Glomerular visceral epithelial cell (primary cell): ENCODE measurements around the gene PAFAH1B1.

Experiments used
- DNase-seq: peaks from one replicate; pipeline ENCODE4 v3.0.0-alpha.2; 2016; ENCODE audit errors: extremely low spot score

Gene PAFAH1B1

DNA sequence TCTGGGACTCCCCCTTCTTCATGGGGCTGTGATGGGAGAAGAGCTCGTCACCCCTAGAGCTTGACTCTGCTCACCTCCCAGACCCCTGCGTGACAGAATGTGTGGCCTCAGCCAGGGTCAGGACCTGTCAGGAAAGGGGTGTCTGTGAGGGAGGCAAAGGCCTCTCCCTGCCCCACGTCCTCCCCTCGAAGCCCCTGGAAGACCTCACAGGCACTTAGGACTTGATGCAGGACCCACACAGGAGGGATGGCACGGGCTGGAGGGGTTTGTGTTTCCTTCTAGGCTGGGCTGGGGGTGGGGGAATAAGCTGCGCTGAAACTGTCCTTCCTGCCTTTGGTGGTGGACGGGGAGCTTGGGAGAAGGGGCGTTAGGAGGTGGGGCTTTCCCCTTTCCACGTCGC, 129.2 kb downstream of the PAFAH1B1 start:
- DNase-seq = no peak

DNA sequence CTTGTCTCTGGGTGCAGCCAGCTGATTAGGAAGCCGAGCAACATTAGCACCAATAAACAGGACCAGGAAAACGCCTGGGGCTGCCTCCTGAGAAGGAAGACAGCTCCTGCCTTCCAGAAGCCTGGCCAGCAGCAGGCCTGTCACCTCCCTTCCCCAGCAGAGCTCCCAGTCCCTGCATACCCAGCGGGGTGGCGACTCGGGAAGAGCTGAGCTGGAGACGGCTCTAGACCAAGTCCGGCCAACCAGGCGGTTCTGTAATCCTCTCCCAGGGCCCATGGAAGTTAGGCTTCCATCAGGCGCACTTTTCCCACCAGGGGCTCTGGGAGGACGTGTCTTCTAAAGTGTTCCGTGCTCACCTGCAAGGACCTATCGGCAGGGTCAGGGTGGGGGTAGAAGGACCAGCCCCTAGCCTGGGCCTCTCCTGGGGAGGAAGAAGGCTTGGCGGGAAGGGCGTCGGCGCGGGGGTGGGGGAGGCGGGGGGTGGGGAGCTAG, 130.1 kb downstream of the PAFAH1B1 start:
- no peak for DNase-seq

- no peak for DNase-seq
Observed at GRCh38 chr17:2723997-2724783, 130.7 kb downstream of the PAFAH1B1 start.

GRCh38 chr17:2724784-2725164, 131.3 kb downstream of the PAFAH1B1 start:
- peak; percentile 15 for DNase-seq

DNA sequence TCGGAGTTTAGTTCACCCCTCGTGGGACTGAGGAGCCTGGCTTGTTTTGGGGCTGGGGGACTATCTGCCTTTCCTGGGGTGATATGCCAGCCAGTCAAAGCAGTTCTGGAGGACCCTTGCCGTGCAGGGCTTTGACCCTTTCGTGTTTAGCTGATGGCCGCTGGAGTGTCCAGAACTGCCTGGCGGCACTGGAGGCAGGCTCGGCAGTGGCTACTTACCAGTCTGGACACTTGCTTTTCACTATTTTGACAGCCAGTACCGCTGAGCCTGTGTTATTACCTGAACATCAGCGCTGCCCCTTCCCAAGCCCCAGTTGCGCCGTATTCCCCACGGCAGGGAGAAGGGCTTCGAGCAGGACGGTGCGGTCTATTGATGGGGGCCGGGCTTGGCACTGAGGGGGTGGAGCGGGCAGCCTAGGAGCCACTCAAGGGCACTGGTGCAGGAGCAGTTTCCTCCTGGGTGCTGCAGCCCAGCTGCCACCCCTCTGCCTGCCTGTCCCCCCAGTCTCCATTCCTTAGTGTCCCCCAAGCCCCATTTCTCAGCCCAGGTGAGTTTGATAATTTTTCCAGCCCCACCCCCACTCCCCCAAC, 137.4 kb downstream of the PAFAH1B1 start:
- DNase-seq = no peak

DNA sequence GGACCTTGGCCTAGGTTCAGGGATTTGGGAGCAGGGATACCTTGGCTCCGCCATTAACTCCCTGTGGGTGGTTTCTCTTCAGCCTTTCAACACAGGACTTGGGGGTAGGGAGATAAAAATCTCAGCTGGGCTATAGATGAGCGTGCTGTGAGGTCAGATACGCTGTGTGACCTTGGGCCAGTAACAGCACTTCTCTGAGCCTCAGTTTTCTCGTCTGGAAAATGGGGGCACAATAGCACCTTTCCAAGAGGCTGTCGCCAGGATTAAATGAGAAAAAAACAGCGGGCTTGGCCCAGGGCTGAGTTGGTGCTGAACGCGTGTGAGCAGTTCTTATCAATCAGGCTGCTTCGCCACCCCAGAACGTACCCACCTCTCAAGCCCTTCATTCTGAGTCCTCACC, 138.4 kb downstream of the PAFAH1B1 start:
- DNase-seq = no peak

DNA sequence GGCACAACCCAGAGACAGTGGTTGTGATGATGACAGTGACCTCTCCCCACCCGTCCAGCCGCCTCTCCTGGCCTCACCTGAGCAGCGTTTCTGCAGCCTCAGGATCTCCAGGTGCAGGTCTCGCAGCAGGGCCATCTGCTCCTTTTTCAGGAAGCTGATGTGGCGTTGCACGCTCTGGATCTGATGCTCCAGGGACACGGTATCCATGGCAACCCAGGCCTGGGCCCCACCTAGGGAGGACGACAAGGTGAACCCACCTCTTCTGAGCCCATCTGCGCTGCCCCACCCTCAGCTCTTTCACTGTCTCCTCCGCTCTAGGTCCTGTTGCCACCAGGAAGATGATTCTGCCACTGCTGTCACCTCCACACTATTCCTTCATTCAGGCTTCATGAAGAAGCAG, 141.5 kb downstream of the PAFAH1B1 start:
- no peak for DNase-seq
